H9 (cell line): ENCODE data around the gene ZNF654. TPM values are rescaled to one million over a fixed set of nuclear protein-coding genes. Genes with fewer than 3 reads are reported as not detected.

ENCODE experiments used
- DNase-seq: peaks from one replicate; pipeline ENCODE4 v3.0.0-alpha.2; 2017
- H2AFZ ChIP-seq: one replicate; pipeline ENCODE4 v1.6.1; 2013; ENCODE audit warnings: mild to moderate bottlenecking, low read length, control low read depth, moderate library complexity
- H2AK5ac ChIP-seq: 2 replicates; pipeline ENCODE4 v1.6.1; 2013; ENCODE audit warnings: low read length, control low read depth, mixed read lengths; ENCODE audit not compliant: insufficient read length
- H2BK120ac ChIP-seq: one replicate; pipeline ENCODE4 v1.6.1; 2013; ENCODE audit warnings: low read depth, mild to moderate bottlenecking, low read length, control low read depth, inconsistent platforms; ENCODE audit not compliant: poor library complexity, severe bottlenecking
- H2BK12ac ChIP-seq: 2 replicates; pipeline ENCODE4 v1.6.1; 2013; ENCODE audit warnings: low read length, control low read depth, mixed read lengths, low read depth; ENCODE audit not compliant: insufficient read length
- H2BK15ac ChIP-seq: 2 replicates; pipeline ENCODE4 v1.6.1; 2013; ENCODE audit warnings: low read depth, low read length, control low read depth
- H2BK20ac ChIP-seq: one replicate; pipeline ENCODE4 v1.6.1; 2013; ENCODE audit warnings: low read depth, mild to moderate bottlenecking, low read length, control low read depth, inconsistent platforms; ENCODE audit not compliant: poor library complexity, severe bottlenecking
- H2BK5ac ChIP-seq: 2 replicates; pipeline ENCODE4 v1.6.1; 2013; ENCODE audit warnings: low read length, control low read depth, mixed read lengths; ENCODE audit not compliant: insufficient read length
- H3K14ac ChIP-seq: 2 replicates; pipeline ENCODE4 v1.6.1; 2013; ENCODE audit warnings: low read length, control low read depth; ENCODE audit not compliant: insufficient read depth
- H3K18ac ChIP-seq: 2 replicates; pipeline ENCODE4 v1.6.1; 2013; ENCODE audit warnings: low read depth, mild to moderate bottlenecking, mixed read lengths, low read length, control low read depth; ENCODE audit not compliant: insufficient read length
- H3K23ac ChIP-seq: 2 replicates; pipeline ENCODE4 v1.6.1; 2013; ENCODE audit warnings: low read length, control low read depth, mixed read lengths, low read depth; ENCODE audit not compliant: insufficient read length
- H3K23me2 ChIP-seq: 2 replicates; pipeline ENCODE4 v1.6.1; 2013; ENCODE audit warnings: low read depth, mild to moderate bottlenecking, mixed read lengths, low read length, control low read depth; ENCODE audit not compliant: insufficient read length, poor library complexity, severe bottlenecking
- H3K27ac ChIP-seq: 2 replicates; pipeline ENCODE4 v1.5.1; 2013; ENCODE audit warnings: low read length, control low read depth, mixed read lengths, low read depth; ENCODE audit not compliant: insufficient read length
- H3K27me3 ChIP-seq: 2 replicates; pipeline ENCODE4 v1.6.1; 2013; ENCODE audit warnings: low read length, control low read depth, inconsistent platforms; ENCODE audit not compliant: insufficient read depth
- H3K4ac ChIP-seq: 2 replicates; pipeline ENCODE4 v1.6.1; 2013; ENCODE audit warnings: low read depth, mild to moderate bottlenecking, control low read depth, inconsistent platforms, low read length, moderate library complexity
- H3K4me1 ChIP-seq: 2 replicates; pipeline ENCODE4 v1.6.1; 2013; ENCODE audit warnings: low read length, control low read depth, inconsistent platforms; ENCODE audit not compliant: insufficient read depth
- H3K4me2 ChIP-seq: 2 replicates; pipeline ENCODE4 v1.6.1; 2013; ENCODE audit warnings: low read length, control low read depth, mixed read lengths; ENCODE audit not compliant: insufficient read length, insufficient read depth
- H3K56ac ChIP-seq: 2 replicates; pipeline ENCODE4 v1.6.1; 2013; ENCODE audit warnings: low read depth, mild to moderate bottlenecking, mixed read lengths, low read length, control low read depth; ENCODE audit not compliant: insufficient read length
- H3K79me1 ChIP-seq: 2 replicates; pipeline ENCODE4 v1.6.1; 2013; ENCODE audit warnings: low read depth, mild to moderate bottlenecking, moderate library complexity, low read length, control low read depth, inconsistent platforms; ENCODE audit not compliant: insufficient read depth, poor library complexity, severe bottlenecking
- H3K79me2 ChIP-seq: 2 replicates; pipeline ENCODE4 v1.6.1; 2013; ENCODE audit warnings: low read length, control low read depth, inconsistent platforms; ENCODE audit not compliant: insufficient read depth
- H3K9ac ChIP-seq: 2 replicates; pipeline ENCODE4 v1.6.1; 2013; ENCODE audit warnings: low read length, control low read depth, mixed read lengths; ENCODE audit not compliant: insufficient read length; ENCODE audit errors: extremely low read depth
- H3K9me3 ChIP-seq: one replicate; pipeline ENCODE4 v1.6.1; 2013; ENCODE audit warnings: low read depth, low read length, inconsistent platforms; ENCODE audit not compliant: control insufficient read depth
- H3T11ph ChIP-seq: one replicate; pipeline ENCODE4 v1.6.1; 2013; ENCODE audit warnings: mild to moderate bottlenecking, low read length, control low read depth, inconsistent platforms
- H4K20me1 ChIP-seq: one replicate; pipeline ENCODE4 v1.6.1; 2013; ENCODE audit not compliant: control insufficient read depth, insufficient read length, insufficient read depth
- H4K5ac ChIP-seq: 2 replicates; pipeline ENCODE4 v1.6.1; 2013; ENCODE audit warnings: low read depth, mild to moderate bottlenecking, mixed read lengths, low read length, control low read depth; ENCODE audit not compliant: insufficient read length
- H4K8ac ChIP-seq: replicated peaks from 2 replicates; pipeline ENCODE4 v1.6.1; 2013; ENCODE audit warnings: low read length, control low read depth, mixed read lengths, low read depth; ENCODE audit not compliant: insufficient read length
- H4K91ac ChIP-seq: 2 replicates; pipeline ENCODE4 v1.6.1; 2013; ENCODE audit warnings: low read depth, mild to moderate bottlenecking, moderate library complexity, mixed read lengths, low read length, control low read depth; ENCODE audit not compliant: insufficient read length
- H3K27ac Mint-ChIP-seq, 3 experiments: 2 replicates in 2 of 3; 3 replicates in 1 of 3; pipeline ENCODE4 v1.8.0; 2020 to 2021; ENCODE audit warnings: mixed read lengths in 3 of 3, mild to moderate bottlenecking in 1 of 3, moderate library complexity in 1 of 3
- H3K27me3 Mint-ChIP-seq: 2 replicates; pipeline ENCODE4 v1.8.0; 2021; ENCODE audit warnings: low read depth, mild to moderate bottlenecking, moderate library complexity, mixed read lengths
- H3K36me3 Mint-ChIP-seq, 3 experiments: 2 replicates in 2 of 3; 3 replicates in 1 of 3; pipeline ENCODE4 v1.8.0; 2020 to 2021; ENCODE audit warnings: low read depth in 3 of 3, mixed read lengths in 3 of 3; ENCODE audit not compliant: insufficient read depth in 1 of 3
- H3K4me1 Mint-ChIP-seq, 2 experiments: 2 replicates each; pipeline ENCODE4 v1.8.0; 2020; ENCODE audit warnings: mixed read lengths in 2 of 2
- H3K4me3 Mint-ChIP-seq, 2 experiments: 2 replicates in 1 of 2; 3 replicates in 1 of 2; pipeline ENCODE4 v1.8.0; 2020 to 2021; ENCODE audit warnings: mild to moderate bottlenecking in 2 of 2, mixed read lengths in 2 of 2, moderate library complexity in 1 of 2
- H3K9me3 Mint-ChIP-seq, 2 experiments: 2 replicates in 1 of 2; 3 replicates in 1 of 2; pipeline ENCODE4 v1.8.0; 2020; ENCODE audit warnings: mild to moderate bottlenecking in 2 of 2, mixed read lengths in 2 of 2, moderate library complexity in 1 of 2
- CTCF ChIP-seq: fragments of 200-600 bp; sonication (generic); conservative IDR thresholded peaks from 3 replicates; pipeline ENCODE4 v1.8.0; 2021; ENCODE audit warnings: antibody characterized with exemption, mild to moderate bottlenecking
- WGBS: extraction: QIAGEN DNeasy Blood & Tissue Kit; methylation state at CpG from one replicate; pipeline ENCODE4 v1.1.7; 2013; ENCODE audit warnings: missing lambda C conversion rate, low lambda C conversion rate, mixed read lengths; ENCODE audit not compliant: insufficient read length; ENCODE audit errors: extremely low coverage; 5-methylcytosine and 5-hydroxymethylcytosine counted together
- total RNA-seq: library from RNA; stranded (reverse); gene quantifications from 2 replicates; pipeline ENCODE4 v1.2.1, GENCODE V29; 2021

The ZNF654 gene
- total RNA-seq, 1 experiment from 2014 or later, result 8.7 TPM

DNA sequence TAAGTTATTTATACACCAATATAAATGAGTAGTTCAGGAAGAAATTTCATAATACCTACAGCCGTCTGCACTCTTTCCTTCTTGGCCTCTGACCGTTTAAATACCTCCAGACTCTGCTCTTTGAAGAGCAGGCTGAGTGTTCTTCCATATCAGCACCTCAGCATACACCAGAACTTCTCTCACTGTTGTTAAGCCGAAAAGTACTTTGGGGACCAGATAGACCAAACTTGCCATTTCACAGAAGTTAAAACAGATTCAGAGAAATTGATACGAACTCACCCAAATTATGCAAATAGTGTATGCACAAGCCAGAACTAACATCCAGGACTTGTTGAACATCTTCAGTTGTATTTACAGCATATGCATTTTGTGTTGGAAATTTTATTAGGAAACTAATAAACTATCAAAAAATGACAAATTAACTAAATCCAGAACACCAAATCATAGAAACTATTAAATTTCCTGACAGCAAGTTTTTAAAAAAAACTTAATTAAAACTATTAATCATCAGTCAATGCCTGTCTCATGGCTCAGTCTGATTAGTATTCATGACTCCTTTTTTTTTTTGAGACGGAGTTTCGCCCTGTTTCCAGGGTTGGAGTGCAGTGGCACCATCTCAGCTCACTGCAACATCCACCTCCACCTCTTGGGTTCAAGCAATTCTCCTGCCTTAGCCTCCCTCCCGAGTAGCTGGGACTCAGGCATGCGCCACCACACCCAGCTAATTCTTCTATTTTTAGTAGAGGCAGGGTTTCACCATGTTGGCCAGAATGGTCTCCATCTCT, 24.4 kb upstream of the ZNF654 start:
- no peaks in the 10 kb centered on the region for H3K23me2 ChIP-seq
- H3K9me3 ChIP-seq, result no peaks in the 10 kb centered on the region
- no peak overlapping the region for H3K14ac ChIP-seq
- no peak overlapping the region for H2BK5ac ChIP-seq
- H4K20me1 ChIP-seq, result no peaks in the 10 kb centered on the region
- H2AFZ ChIP-seq, result no peak overlapping the region
- H3K27me3 ChIP-seq, result no peaks in the 10 kb centered on the region
- peaks cover 0 to 3% of the 10 kb centered on the region in 2 experiments; a peak in 1 of 4 replicates for H3K4me1 Mint-ChIP-seq
- H4K5ac ChIP-seq, result no peak overlapping the region
- H3K27ac Mint-ChIP-seq, result no peak overlapping the region
- H3K9me3 Mint-ChIP-seq, result no peaks in the 10 kb centered on the region
- no peaks in the 10 kb centered on the region for H3K27me3 Mint-ChIP-seq
- H2BK12ac ChIP-seq, result no peak overlapping the region
- no peak overlapping the region for H3K9ac ChIP-seq
- no peaks in the 10 kb centered on the region for H3K36me3 Mint-ChIP-seq
- H4K8ac ChIP-seq, result no peak overlapping the region
- H3K4me3 Mint-ChIP-seq, result no peak overlapping the region; a peak in 1 of 5 replicates
- no peak overlapping the region for H3T11ph ChIP-seq
- H3K27ac ChIP-seq, result no peak overlapping the region
- no peak overlapping the region for H2BK15ac ChIP-seq
- no peak overlapping the region for H2AK5ac ChIP-seq
- H2BK20ac ChIP-seq, result no peak overlapping the region
- no CpG with 5 or more reads among the region's 8 CpGs for WGBS
- H3K4me2 ChIP-seq, result no peak overlapping the region
- H3K18ac ChIP-seq, result no peak overlapping the region
- no peaks in the 10 kb centered on the region for H3K4me1 ChIP-seq
- H3K79me1 ChIP-seq, result no peaks in the 10 kb centered on the region
- no peak for TF ChIP-seq CTCF
- no peak overlapping the region for H3K56ac ChIP-seq
- no peak overlapping the region for H4K91ac ChIP-seq
- H3K23ac ChIP-seq, result no peak overlapping the region
- no peaks in the 10 kb centered on the region for H3K79me2 ChIP-seq
- no peak overlapping the region for H2BK120ac ChIP-seq
- H3K4ac ChIP-seq, result no peak overlapping the region
- DNase-seq, result no peak
